ENCODE results near the gene TPH1.
"Not testable (repeated sequence)": the region's sequence is repeated elsewhere in the genome, so short reads cannot be mapped to it uniquely, and the experiment has no call there.

Gene TPH1

GRCh38 chr11:18019650-18020049, 26.4 kb downstream of the TPH1 start:
- no peak for DNase-seq

- no peak for DNase-seq
Measured at GRCh38 chr11:18016789-18017188, 29.3 kb downstream of the TPH1 start.

- DNase-seq, result no peak
Measured at GRCh38 chr11:18014876-18015275, 31.2 kb downstream of the TPH1 start.

GRCh38 chr11:18013790-18014507, 32.1 kb downstream of the TPH1 start:
- DNase-seq, result peak in 1 of 2 donors; percentile 2

GRCh38 chr11:18012906-18013781, 32.9 kb downstream of the TPH1 start, which contains the start of gene SERGEF:
Gene SERGEF (minus strand): TSS chr11:18013047. CDS start chr11:18013010, 37 bp downstream.
- peak; percentile 94 to 95 for DNase-seq

GRCh38 chr11:18012122-18012905, 33.8 kb downstream of the TPH1 start:
- peak in 1 of 2 donors; percentile 10 for DNase-seq

- DNase-seq, result no peak
Measured at GRCh38 chr11:18011633-18012032, 34.4 kb downstream of the TPH1 start.

- no peak for DNase-seq
Measured at GRCh38 chr11:18010977-18011586, 35.0 kb downstream of the TPH1 start.

- DNase-seq, result no peak
Measured at GRCh38 chr11:18010121-18010670, 35.9 kb downstream of the TPH1 start.

GRCh38 chr11:18005376-18006129, 40.5 kb downstream of the TPH1 start:
- peak in 1 of 2 donors; percentile 36 for DNase-seq

- DNase-seq, result no peak
Measured at GRCh38 chr11:18001191-18001590, 44.9 kb downstream of the TPH1 start.

- no peak for DNase-seq
Measured at GRCh38 chr11:18000760-18001159, 45.3 kb downstream of the TPH1 start.

- DNase-seq, result not testable (repeated sequence)
Measured at GRCh38 chr11:18000128-18000527, 45.9 kb downstream of the TPH1 start.

Measured in inflammatory macrophage (primary cell).